Measurements from ENCODE around the gene SPPL2B.

The SPPL2B gene

GRCh38 chr19:2354670-2355069, 26.2 kb downstream of the SPPL2B start:
- no peak for DNase-seq (ENCODE audit: low read depth in 2 of 2)

- no peak for DNase-seq (ENCODE audit: low read depth in 2 of 2)
These were observed 26.9 kb downstream of the SPPL2B start for GRCh38 chr19:2355168-2356035.

DNA sequence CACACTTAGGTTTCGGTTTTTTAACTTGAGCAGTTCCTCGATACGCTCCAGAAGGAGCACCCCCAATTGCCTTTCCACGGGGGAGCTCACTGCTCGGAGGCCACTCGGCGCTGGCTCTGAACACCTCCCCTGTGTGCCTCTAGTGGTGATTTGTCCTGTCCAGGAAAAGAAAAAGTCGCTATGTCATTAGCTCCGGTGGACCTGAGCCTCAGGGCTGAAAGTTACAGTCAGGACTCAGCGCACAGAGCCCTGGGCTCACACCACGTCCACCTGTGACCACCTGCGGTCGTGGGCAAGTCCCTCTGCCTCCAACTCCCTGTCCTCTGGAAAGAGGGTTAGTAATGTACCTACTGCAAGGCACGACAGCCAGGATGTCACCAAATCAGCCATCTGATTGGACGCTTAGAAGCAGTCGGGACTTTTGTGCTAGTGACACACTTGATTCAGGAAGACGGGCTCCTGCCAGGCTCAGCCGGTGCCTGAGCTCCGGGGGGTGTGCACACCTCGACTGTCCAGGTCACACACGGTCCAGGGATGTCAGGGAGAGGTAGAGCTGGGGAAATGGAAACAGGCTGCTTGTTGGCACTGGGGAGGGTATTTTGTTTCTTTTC, 27.7 kb downstream of the SPPL2B start:
- DNase-seq (ENCODE audit: low read depth in 2 of 2): no peak

GRCh38 chr19:2357279-2358206, 29.1 kb downstream of the SPPL2B start:
- DNase-seq (ENCODE audit: low read depth in 2 of 2): no peak

GRCh38 chr19:2358548-2359173, 30.2 kb downstream of the SPPL2B start:
- no peak for DNase-seq (ENCODE audit: low read depth in 2 of 2)

DNA sequence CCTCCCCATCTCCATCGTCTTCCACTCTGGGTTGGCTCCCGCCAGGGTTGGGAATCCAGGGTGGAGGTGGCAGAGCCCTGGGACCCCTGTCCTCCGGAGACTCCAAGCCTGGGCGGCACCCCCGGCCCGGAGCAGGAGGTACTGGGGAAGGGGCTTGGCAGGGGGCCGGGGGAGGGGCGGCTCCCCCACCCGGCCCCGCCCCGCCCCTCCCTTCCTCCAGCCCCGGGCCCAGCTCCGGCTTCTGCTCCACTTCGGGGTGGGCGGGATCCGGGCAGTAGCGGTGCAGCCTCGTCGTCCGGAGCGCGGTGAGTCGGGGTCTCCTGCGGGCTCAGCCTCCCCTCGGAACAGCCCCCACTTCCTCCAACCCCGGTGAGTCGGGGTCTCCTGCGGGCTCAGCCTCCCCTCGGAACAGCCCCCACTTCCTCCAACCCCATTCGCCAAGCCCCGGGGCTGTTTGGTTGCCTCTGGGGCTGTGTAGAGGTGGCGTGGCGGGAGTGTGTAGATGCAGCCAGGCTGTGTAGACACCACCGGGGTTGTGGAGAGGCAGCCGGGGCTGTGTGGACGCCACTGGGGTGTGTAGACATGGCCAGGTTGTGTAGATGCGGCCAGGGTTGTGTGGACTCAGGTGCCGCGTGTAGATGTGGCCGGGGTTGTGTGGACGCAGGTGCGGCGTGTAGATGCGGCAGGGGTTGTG, 31.7 kb downstream of the SPPL2B start, which contains the start of gene TMPRSS9:
TMPRSS9 (plus strand) TSS at position 274 of the 694 bp plus-strand sequence. CDS start 29,521 bp downstream, outside the sequence.
- no peak for DNase-seq (ENCODE audit: low read depth in 2 of 2)

DNA sequence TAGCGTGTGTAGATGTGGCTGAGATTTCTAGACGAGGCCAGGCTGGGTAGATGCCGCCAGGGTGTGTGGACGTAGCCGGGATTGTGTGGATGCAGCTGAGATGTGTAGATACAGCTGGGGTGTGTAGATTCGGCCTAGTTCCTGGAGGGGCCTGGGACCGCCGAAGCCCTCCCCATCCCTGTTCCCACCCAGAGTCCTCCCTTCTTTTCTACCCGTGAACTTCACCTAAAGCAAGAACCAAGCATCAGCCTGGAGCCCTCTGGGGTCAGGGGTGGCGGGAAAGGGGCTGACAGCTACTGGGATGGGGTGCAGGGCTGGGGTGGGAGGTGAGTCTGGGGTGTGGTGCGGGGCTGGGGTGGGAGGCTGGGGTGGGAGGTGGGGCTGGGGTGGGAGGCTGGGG, 32.3 kb downstream of the SPPL2B start:
- no peak for DNase-seq (ENCODE audit: low read depth in 2 of 2)

DNA sequence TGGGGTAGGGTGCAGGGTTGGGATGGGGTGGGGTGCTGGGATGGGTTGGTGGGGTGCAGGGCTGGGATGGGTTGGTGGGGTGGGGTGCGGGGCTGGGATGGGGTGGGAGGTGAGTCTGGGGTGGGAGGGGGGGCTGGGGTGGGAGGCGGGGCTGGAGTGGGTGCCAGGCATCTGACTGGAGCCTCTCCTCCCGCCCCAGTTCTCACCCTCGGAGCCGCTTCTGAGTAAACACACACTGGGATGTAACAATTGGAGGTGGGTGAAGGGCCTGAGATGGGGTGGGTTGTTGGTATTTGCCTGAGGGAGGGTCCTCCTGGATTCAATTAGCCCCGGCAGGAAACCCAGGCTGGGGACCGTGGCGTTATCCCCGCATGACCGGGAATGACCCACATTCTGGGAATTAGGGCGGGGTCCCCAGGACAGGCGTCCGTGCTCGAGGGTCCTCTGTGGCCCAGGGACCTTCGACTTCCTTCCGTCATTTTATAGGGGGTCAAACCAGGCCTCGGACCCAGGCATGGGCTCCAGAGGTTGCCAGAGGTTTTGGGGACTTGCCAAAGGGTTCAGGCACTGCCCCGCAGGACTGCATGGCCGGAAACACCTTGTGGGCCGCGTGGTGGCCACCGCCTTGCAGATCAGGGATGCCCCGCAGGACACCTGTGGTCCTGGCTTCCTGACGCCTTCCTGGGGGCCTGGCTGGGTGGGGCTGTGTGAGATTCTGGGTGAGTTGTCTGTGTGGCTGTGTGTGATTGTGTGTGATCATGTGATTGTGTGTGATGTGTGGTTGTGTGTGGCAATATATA, 33.0 kb downstream of the SPPL2B start:
- no peak for DNase-seq (ENCODE audit: low read depth in 2 of 2)

GRCh38 chr19:2362046-2362969, 33.8 kb downstream of the SPPL2B start:
- DNase-seq (ENCODE audit: low read depth in 2 of 2): no peak

GRCh38 chr19:2362970-2363300, 34.5 kb downstream of the SPPL2B start:
- no peak for DNase-seq (ENCODE audit: low read depth in 2 of 2)

- DNase-seq (ENCODE audit: low read depth in 2 of 2): no peak
These were observed 34.9 kb downstream of the SPPL2B start for GRCh38 chr19:2363419-2363818.

- DNase-seq (ENCODE audit: low read depth in 2 of 2): no peak
These were observed 36.9 kb downstream of the SPPL2B start for GRCh38 chr19:2365201-2365970.

- no peak for DNase-seq (ENCODE audit: low read depth in 2 of 2)
These were observed 43.2 kb downstream of the SPPL2B start for GRCh38 chr19:2371656-2372055.

DNA sequence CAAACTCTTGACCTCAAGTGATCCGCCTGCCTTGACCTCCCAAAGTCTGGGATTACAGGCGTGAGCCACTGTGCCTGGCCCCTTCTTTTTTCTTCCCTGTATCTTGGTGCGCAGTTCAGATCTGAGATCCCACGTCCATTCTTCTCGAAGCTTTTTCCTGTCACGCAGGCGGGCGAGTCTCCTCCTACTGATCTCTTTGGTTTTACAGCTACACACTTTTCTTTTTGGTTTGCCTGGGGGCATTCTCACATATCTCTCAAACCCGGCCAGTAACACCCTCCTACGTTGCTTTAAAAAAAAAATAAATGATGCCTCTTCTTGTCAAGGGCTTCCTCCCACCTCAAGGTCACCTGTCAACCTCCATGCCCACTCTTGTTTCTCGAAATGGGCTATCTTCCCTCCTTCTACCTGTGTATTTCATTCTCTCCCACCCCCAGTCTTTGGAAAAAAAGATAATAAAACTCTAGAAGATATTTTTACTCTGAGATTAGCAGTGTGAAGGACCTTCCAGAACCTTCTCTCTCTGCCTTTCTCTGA, 43.7 kb downstream of the SPPL2B start:
- no peak for DNase-seq (ENCODE audit: low read depth in 2 of 2)

DNA sequence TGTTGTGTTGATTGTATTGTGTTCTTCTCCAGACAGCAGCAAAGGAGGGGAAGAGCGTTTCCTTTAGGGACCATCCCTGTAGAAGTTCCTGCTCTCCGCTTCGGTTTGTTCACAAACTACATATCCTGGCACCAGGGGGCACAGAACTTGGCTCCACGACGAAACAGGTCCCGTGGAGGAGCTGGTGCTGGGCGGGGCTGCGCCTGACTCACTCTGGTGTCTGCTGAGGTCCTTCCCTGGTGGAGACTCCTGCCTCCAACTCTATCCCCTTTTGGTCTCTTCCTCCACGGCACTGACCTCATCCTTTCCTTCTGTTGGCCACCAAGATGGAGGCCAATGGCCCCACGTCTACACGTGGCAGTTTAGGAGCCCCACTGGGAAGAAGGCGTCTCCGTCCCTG, 46.3 kb downstream of the SPPL2B start:
- no peak for DNase-seq (ENCODE audit: low read depth in 2 of 2)

DNA sequence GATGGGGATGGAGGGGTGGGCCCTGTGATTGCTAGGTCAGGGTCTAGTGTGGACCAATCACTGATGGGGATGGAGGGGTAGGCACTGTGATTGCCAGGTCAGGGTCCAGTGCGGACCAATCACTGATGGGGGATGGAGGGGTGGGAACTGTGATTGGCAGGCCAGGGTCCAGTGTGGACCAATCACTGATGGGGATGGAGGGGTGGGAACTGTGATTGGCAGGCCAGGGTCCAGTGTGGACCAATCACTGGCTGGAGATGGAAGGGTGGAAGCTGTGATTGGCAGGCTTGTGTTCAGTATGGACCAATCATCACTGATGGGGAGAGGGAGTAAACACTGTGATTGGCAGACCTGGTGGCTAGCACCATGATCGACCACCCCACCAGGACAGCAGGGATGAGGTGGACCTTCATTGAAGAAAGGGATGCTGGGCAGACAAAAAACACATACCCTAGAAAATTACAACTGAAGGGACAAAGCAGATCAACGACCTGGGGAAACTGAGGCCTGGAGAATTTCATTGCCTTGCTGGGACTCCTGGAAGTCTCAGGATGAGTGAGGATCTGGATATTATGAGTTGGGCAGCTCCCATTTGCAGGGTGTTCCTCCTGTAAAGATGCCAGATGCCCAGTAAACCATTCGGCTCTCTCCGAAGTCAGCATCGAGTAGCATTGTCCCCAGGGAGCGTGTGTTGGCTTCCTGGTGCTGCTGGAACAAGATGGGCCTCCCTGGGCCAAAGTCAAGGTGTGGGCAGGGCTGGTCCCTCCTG, 47.1 kb downstream of the SPPL2B start:
- DNase-seq (ENCODE audit: low read depth in 2 of 2): no peak

DNA sequence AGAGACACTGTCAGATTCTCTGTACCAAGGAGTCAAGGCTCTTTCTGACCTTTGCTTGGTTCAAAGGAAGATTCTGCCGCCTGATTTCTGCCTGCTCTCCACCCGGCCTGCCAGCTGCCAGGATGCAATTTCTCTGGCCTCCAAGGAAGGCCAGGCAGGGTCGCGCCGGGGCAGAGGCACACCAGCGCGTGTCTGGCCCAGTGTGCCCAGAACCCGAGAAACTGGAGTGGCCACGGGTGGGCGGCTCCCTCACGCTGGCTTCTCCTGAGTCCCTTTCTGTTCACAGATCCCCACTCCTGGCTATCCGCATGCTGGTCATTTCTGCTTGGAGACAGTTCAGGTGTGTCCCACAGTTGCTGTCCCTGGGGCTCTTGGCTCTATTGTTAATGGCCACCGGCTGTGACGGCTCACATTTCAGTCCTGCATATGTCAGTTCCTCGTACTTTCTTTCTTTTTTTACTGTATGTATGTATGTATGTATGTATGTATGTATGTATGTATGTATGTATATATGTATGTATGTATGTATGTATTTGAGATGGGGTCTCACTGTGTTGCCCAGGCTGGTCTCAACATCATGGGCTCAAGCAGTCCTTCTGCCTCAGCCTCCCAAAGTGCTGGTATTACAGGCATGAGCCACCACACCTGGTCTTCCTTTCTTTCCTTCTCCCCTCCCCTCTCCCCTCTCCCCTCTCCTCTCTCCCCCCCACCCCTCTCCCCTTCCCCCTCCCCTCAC, 48.5 kb downstream of the SPPL2B start:
- DNase-seq (ENCODE audit: low read depth in 2 of 2): no peak
